Mesothelial cell of epicardium (in vitro differentiated cells): ENCODE results near the gene BGLAP. TPM values are rescaled to one million over a fixed set of nuclear protein-coding genes. Genes with fewer than 3 reads are reported as not detected.

Source experiments
- DNase-seq, 2 experiments: peaks; one replicate each; pipeline ENCODE4 v3.0.0; 2021; ENCODE audit warnings: low spot score in 2 of 2; ENCODE audit not compliant: unreplicated experiment in 2 of 2
- H3K27ac Mint-ChIP-seq: 2 replicates; pipeline ENCODE4 v1.8.0; 2021; ENCODE audit warnings: mixed read lengths
- H3K27me3 Mint-ChIP-seq: 2 replicates; pipeline ENCODE4 v1.8.0; 2021; ENCODE audit warnings: low read depth, mixed read lengths
- H3K36me3 Mint-ChIP-seq: 2 replicates; pipeline ENCODE4 v1.8.0; 2021; ENCODE audit warnings: mixed read lengths
- H3K4me1 Mint-ChIP-seq: 2 replicates; pipeline ENCODE4 v1.8.0; 2021; ENCODE audit warnings: mixed read lengths
- H3K4me3 Mint-ChIP-seq: 2 replicates; pipeline ENCODE4 v1.8.0; 2021; ENCODE audit warnings: mild to moderate bottlenecking, moderate library complexity, mixed read lengths
- H3K9me3 Mint-ChIP-seq: 2 replicates; pipeline ENCODE4 v1.8.0; 2021; ENCODE audit warnings: mixed read lengths
- CTCF ChIP-seq: fragments of 200-600 bp; sonication (generic); IDR thresholded peaks from one replicate; pipeline ENCODE4 v1.5.0; 2021; ENCODE audit warnings: antibody characterized with exemption; ENCODE audit not compliant: unreplicated experiment
- total RNA-seq: library from RNA; stranded (reverse); gene quantifications from 3 replicates; pipeline ENCODE4 v1.2.1, GENCODE V29; 2021

Gene BGLAP
- total RNA-seq, 1 donor from 2014 or later = 5.8 TPM

- no peaks in the 10 kb centered on the region for H3K9me3 Mint-ChIP-seq
- peak overlapping the region; percentile 90 for H3K27ac Mint-ChIP-seq
- DNase-seq = peak; percentile 76 to 86
- no peaks in the 10 kb centered on the region for H3K27me3 Mint-ChIP-seq
- H3K4me1 Mint-ChIP-seq = peaks cover 16% of the 10 kb centered on the region
- no peak for TF ChIP-seq CTCF
- H3K4me3 Mint-ChIP-seq = peak overlapping the region; percentile 80
- peaks cover 3% of the 10 kb centered on the region for H3K36me3 Mint-ChIP-seq
These were observed 49.5 kb downstream of the BGLAP start for GRCh38 chr1:156291226-156292061.

Other genes starting within 250 kb of the BGLAP start
- 282 to 298 TPM (median 297 TPM) in 3 replicates for gene SSR2, start 221.2 kb upstream of the BGLAP start, total RNA-seq
- 61.2 to 66.7 TPM (median 61.9 TPM) in 3 replicates for gene UBQLN4, start 188.4 kb upstream of the BGLAP start, total RNA-seq
- gene LAMTOR2, start 187.4 kb upstream of the BGLAP start, total RNA-seq = 39.2 to 43.4 TPM (median 39.5 TPM) in 3 replicates
- gene RAB25, start 181.0 kb upstream of the BGLAP start, total RNA-seq = 51.1 to 52.6 TPM (median 51.2 TPM) in 3 replicates
- 107 to 112 TPM (median 112 TPM) in 3 replicates for gene MEX3A, start 159.7 kb upstream of the BGLAP start, total RNA-seq
- 91.7 to 96.9 TPM (median 92.4 TPM) in 3 replicates for gene LMNA, start 127.5 kb upstream of the BGLAP start, total RNA-seq
- 18.7 to 21.0 TPM (median 19.8 TPM) in 3 replicates for gene SEMA4A, start 88.6 kb upstream of the BGLAP start, total RNA-seq
- 15.4 to 18.7 TPM (median 18.4 TPM) in 3 replicates for gene SLC25A44, start 48.1 kb upstream of the BGLAP start, total RNA-seq
- 73.4 to 74.8 TPM (median 74.6 TPM) in 3 replicates for gene PMF1, start 29.2 kb upstream of the BGLAP start, total RNA-seq
- gene PAQR6, start 5.9 kb downstream of the BGLAP start, total RNA-seq = 30.1 to 32.0 TPM (median 30.7 TPM) in 3 replicates
- 99.8 to 105 TPM (median 103 TPM) in 3 replicates for gene SMG5, start 40.6 kb downstream of the BGLAP start, total RNA-seq
- 5.7 to 6.9 TPM (median 6.1 TPM) in 3 replicates for gene TMEM79, start 42.1 kb downstream of the BGLAP start, total RNA-seq
- gene GLMP, start 53.5 kb downstream of the BGLAP start, total RNA-seq = 60.2 to 64.2 TPM (median 63.2 TPM) in 3 replicates
- 0.42 TPM in 1 of 3 replicates, not detected in the others for gene VHLL, start 57.1 kb downstream of the BGLAP start, total RNA-seq
- gene CCT3, start 96.1 kb downstream of the BGLAP start, total RNA-seq = 174 to 190 TPM (median 186 TPM) in 3 replicates
- not detected in 3 replicates for gene TSACC, start 96.3 kb downstream of the BGLAP start, total RNA-seq
- 0.88 to 1.2 TPM (median 0.92 TPM) in 3 replicates for gene RHBG, start 127.0 kb downstream of the BGLAP start, total RNA-seq